ENCODE data around the gene EFCAB6. TPM values are rescaled to one million over a fixed set of nuclear protein-coding genes. Genes with fewer than 3 reads are reported as not detected.

Gene EFCAB6
- total RNA-seq, 6 donors from 2014 or later, result 2.4 to 94.3 (median 6.6) TPM

- ATAC-seq (ENCODE audit: low FRiP score in 2 of 2) (no peak), DNase-seq (no peak)
- no peak for TF ChIP-seq EP300 (IDR thresholded peaks at IDR 0.05)
- no peak for TF ChIP-seq CTCF (IDR thresholded peaks at IDR 0.05)
- Histone ChIP-seq H3K27me3 (no peaks in the 10 kb centered on the region), H3K9me3 (peaks cover 0 to 6% (median 0%) of the 10 kb centered on the region in 4 donors), H3K36me3 (no peaks in the 10 kb centered on the region), H3K27ac (no peak overlapping the region), H3K4me3 (no peak overlapping the region), H3K4me1 (no peaks in the 10 kb centered on the region)
- 89 to 91% methylated on average over 10 to 12 of the region's 13 CpGs for WGBS, 2 donors
These were observed 42.7 kb upstream of the EFCAB6 start for GRCh38 chr22:43854786-43855271.

GRCh38 chr22:43854121-43854785, 42.1 kb upstream of the EFCAB6 start:
- Histone ChIP-seq H3K9me3 (peaks cover 0 to 6% (median 0%) of the 10 kb centered on the region in 4 donors), H3K36me3 (no peaks in the 10 kb centered on the region), H3K4me1 (no peaks in the 10 kb centered on the region), H3K27me3 (no peaks in the 10 kb centered on the region), H3K27ac (no peak overlapping the region), H3K4me3 (no peak overlapping the region)
- whole genome bisulfite sequencing, 2 donors, result 81 to 87% methylated on average over 14 of the region's 14 CpGs
- ATAC-seq (ENCODE audit: low FRiP score in 2 of 2) (no peak), DNase-seq (no peak)
- TF ChIP-seq CTCF (IDR thresholded peaks at IDR 0.05), result no peak
- no peak for TF ChIP-seq EP300 (IDR thresholded peaks at IDR 0.05)
- TF ChIP-seq POLR2A (IDR thresholded peaks at IDR 0.05), result no peak
- TF ChIP-seq POLR2AphosphoS5 (IDR thresholded peaks at IDR 0.05), result no peak

GRCh38 chr22:43853328-43853931, 41.3 kb upstream of the EFCAB6 start:
- ATAC-seq (ENCODE audit: low FRiP score in 2 of 2) (no peak), DNase-seq (no peak)
- Histone ChIP-seq H3K4me3 (no peak overlapping the region), H3K27me3 (no peaks in the 10 kb centered on the region), H3K27ac (no peak overlapping the region), H3K36me3 (no peaks in the 10 kb centered on the region), H3K9me3 (peaks cover 0 to 6% (median 0%) of the 10 kb centered on the region in 4 donors), H3K4me1 (no peaks in the 10 kb centered on the region)
- WGBS, 2 donors, result 82 to 89% methylated on average over 5 to 10 of the region's 10 CpGs
- no peak for TF ChIP-seq CTCF (IDR thresholded peaks at IDR 0.05)

GRCh38 chr22:43852573-43853327, 40.6 kb upstream of the EFCAB6 start:
- ATAC-seq (ENCODE audit: low FRiP score in 2 of 2) (no peak), DNase-seq (no peak)
- TF ChIP-seq EP300 (IDR thresholded peaks at IDR 0.05), result no peak
- TF ChIP-seq POLR2AphosphoS5 (IDR thresholded peaks at IDR 0.05), result no peak
- TF ChIP-seq POLR2A (IDR thresholded peaks at IDR 0.05), result no peak
- no peak for TF ChIP-seq CTCF (IDR thresholded peaks at IDR 0.05)
- H3K27ac ChIP-seq, result no peak overlapping the region
- WGBS, 2 donors, result 66 to 70% methylated on average over 19 of the region's 19 CpGs
- no peak overlapping the region for H3K4me3 ChIP-seq
- H3K9me3 ChIP-seq, result peaks cover 0 to 6% (median 0%) of the 10 kb centered on the region in 4 donors
- H3K36me3 ChIP-seq, result no peaks in the 10 kb centered on the region
- H3K27me3 ChIP-seq, result no peaks in the 10 kb centered on the region
- H3K4me1 ChIP-seq, result no peaks in the 10 kb centered on the region
